ENCODE data around the gene LHFPL2.

LHFPL2 gene

DNA sequence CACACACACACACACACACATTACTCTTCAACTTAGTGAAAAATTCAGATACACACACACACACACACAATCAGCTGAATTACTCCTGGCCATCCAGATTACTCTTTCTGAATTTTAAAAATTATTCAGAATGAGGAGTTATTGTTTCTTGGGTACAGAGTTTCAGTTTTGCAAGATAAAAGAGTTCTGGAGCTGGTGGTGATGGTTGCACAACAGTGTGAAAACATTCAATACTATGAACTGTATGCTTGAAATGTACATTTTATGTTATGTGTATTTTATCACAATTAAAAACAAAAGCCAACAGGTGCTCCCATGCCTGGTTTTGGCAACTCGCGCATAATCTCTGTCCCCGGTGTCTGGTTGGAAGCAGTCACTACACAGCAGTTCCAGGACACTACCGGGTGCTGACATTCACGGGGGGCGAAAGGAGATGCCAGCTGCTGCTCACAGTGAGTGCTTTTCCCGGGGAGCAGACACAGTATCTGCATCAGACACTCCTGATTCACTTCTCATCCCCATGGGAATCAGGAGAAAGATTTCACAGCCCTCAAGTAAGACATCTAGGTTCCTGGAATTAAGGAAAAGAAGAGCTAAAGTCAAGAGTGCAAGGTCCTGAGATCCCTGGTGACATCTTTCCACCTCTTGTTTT, 55.7 kb downstream of the LHFPL2 start:
- Histone ChIP-seq H3K79me2 (ENCODE audit: insufficient read depth, low read length) (peaks cover 96% of the 10 kb centered on the region), H4K20me1 (ENCODE audit: low read depth, low read length) (peaks cover 8% of the 10 kb centered on the region; the same call in 1 of the 2 replicates), H3K27ac (ENCODE audit: low read depth, low read length) (no peak overlapping the region), H3K9me2 (replicated peaks; ENCODE audit: insufficient read depth, low read length) (no peaks in the 10 kb centered on the region), H3K36me3 (ENCODE audit: low read length) (peaks cover 22% of the 10 kb centered on the region; the same call in 1 of the 2 replicates), H3F3A (ENCODE audit: insufficient read depth) (no peaks in the 10 kb centered on the region), H2AFZ (ENCODE audit: low read depth, low read length, severe bottlenecking) (no peak overlapping the region), H3K9me3 (ENCODE audit: insufficient read depth, low read length) (no peaks in the 10 kb centered on the region), H3K9ac (ENCODE audit: low read length) (no peak overlapping the region), H3K4me2 (ENCODE audit: low read depth, low read length, poor library complexity, severe bottlenecking) (no peak overlapping the region), H3K27me3 (ENCODE audit: low read length) (no peaks in the 10 kb centered on the region), H3K4me3 (ENCODE audit: insufficient read depth, low read length, poor library complexity, severe bottlenecking) (no peak overlapping the region)
- TF ChIP-seq, protein P1, sequence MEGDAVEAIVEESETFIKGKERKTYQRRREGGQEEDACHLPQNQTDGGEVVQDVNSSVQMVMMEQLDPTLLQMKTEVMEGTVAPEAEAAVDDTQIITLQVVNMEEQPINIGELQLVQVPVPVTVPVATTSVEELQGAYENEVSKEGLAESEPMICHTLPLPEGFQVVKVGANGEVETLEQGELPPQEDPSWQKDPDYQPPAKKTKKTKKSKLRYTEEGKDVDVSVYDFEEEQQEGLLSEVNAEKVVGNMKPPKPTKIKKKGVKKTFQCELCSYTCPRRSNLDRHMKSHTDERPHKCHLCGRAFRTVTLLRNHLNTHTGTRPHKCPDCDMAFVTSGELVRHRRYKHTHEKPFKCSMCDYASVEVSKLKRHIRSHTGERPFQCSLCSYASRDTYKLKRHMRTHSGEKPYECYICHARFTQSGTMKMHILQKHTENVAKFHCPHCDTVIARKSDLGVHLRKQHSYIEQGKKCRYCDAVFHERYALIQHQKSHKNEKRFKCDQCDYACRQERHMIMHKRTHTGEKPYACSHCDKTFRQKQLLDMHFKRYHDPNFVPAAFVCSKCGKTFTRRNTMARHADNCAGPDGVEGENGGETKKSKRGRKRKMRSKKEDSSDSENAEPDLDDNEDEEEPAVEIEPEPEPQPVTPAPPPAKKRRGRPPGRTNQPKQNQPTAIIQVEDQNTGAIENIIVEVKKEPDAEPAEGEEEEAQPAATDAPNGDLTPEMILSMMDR (IDR thresholded peaks at IDR 0.05; ENCODE audit: insufficient read depth, low read length, poor library complexity, severe bottlenecking), result no peak
- no peak for TF ChIP-seq EZH2phosphoT487 (conservative IDR thresholded peaks at IDR 0.05; ENCODE audit: low read length)

DNA sequence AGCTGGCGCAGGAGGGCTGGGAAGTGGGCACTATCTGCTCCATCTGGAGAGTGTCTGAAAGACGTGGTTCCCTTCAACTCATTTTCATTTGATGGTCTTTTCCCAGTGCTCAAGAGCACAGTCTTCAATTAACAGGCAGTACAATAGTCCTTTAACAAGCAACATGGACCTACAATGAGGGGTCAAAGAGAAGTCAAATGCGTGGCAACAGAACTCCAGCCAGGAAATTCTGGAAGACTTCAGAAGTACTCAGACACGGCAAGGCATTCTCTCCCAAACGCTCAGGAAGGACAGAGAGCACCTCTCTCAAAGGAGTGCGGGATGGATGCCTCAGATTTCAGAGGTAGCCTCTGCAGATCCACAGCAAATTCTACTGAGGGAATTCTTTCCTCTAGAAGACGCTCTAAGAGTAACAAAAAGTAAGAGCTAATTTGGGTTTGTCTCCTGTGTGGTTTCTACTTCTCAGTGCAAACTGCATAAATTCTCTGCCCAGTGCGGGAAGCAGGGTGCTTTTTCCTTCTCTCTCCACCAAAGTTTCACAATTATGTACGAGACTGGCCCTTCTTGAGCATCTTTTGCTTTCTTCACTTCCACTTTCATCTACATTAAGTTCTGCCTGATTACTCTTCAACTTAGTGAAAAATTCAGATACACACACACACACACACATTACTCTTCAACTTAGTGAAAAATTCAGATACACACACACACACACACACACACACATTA, 56.4 kb downstream of the LHFPL2 start:
- Histone ChIP-seq H4K20me1 (ENCODE audit: low read depth, low read length) (peaks cover 8% of the 10 kb centered on the region; the same call in 1 of the 2 replicates), H3K9me2 (replicated peaks; ENCODE audit: insufficient read depth, low read length) (no peaks in the 10 kb centered on the region), H3K9ac (ENCODE audit: low read length) (no peak overlapping the region), H3K79me2 (ENCODE audit: insufficient read depth, low read length) (peaks cover 96% of the 10 kb centered on the region), H3F3A (ENCODE audit: insufficient read depth) (no peaks in the 10 kb centered on the region), H3K9me3 (ENCODE audit: insufficient read depth, low read length) (no peaks in the 10 kb centered on the region), H3K4me2 (ENCODE audit: low read depth, low read length, poor library complexity, severe bottlenecking) (no peak overlapping the region), H3K4me3 (ENCODE audit: insufficient read depth, low read length, poor library complexity, severe bottlenecking) (no peak overlapping the region), H2AFZ (ENCODE audit: low read depth, low read length, severe bottlenecking) (no peak overlapping the region), H3K27ac (ENCODE audit: low read depth, low read length) (no peak overlapping the region), H3K36me3 (ENCODE audit: low read length) (peaks cover 21% of the 10 kb centered on the region), H3K27me3 (ENCODE audit: low read length) (no peaks in the 10 kb centered on the region)
- no peak for TF ChIP-seq EZH2phosphoT487 (conservative IDR thresholded peaks at IDR 0.05; ENCODE audit: low read length)
- TF ChIP-seq, protein P1 (IDR thresholded peaks at IDR 0.05; ENCODE audit: insufficient read depth, low read length, poor library complexity, severe bottlenecking), result no peak

DNA sequence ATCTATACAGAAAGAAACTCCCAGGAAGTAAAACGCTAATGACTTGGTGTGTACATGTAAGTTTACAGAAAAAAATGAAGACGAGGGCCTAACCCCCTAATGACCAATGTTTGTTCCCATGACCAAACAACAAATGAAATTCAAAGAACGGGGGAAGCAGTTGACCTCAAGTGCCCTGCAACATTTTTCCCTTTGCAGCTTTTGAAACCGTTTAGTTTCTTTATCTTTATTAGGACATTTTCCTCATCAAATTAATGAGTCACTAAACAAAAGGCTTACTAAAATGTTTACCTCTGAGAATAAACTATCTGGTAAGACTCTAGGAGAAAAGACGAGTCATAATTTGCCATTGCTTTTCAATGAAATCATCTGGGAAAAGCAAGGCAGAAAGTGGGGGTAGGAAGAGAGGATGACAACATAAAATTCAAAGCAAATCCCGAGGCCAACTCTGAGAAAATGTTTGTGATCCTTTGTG, 57.4 kb downstream of the LHFPL2 start:
- H3K4me2 ChIP-seq (ENCODE audit: low read depth, low read length, poor library complexity, severe bottlenecking), result no peak overlapping the region
- H4K20me1 ChIP-seq (ENCODE audit: low read depth, low read length), result peaks cover 8% of the 10 kb centered on the region; the same call in 1 of the 2 replicates
- no peak overlapping the region for H3K27ac ChIP-seq (ENCODE audit: low read depth, low read length)
- TF ChIP-seq EZH2phosphoT487 (conservative IDR thresholded peaks at IDR 0.05; ENCODE audit: low read length), result no peak
- TF ChIP-seq, protein P1 (IDR thresholded peaks at IDR 0.05; ENCODE audit: insufficient read depth, low read length, poor library complexity, severe bottlenecking), result no peak
- peaks cover 29% of the 10 kb centered on the region for H3K36me3 ChIP-seq (ENCODE audit: low read length)
- no peak overlapping the region for H2AFZ ChIP-seq (ENCODE audit: low read depth, low read length, severe bottlenecking)
- no peaks in the 10 kb centered on the region for H3K9me3 ChIP-seq (ENCODE audit: insufficient read depth, low read length)
- no peaks in the 10 kb centered on the region for H3K9me2 ChIP-seq (replicated peaks; ENCODE audit: insufficient read depth, low read length)
- H3K79me2 ChIP-seq (ENCODE audit: insufficient read depth, low read length), result peaks cover 96% of the 10 kb centered on the region
- no peaks in the 10 kb centered on the region for H3K27me3 ChIP-seq (ENCODE audit: low read length)
- no peak overlapping the region for H3K4me3 ChIP-seq (ENCODE audit: insufficient read depth, low read length, poor library complexity, severe bottlenecking)
- H3K9ac ChIP-seq (ENCODE audit: low read length), result no peak overlapping the region
- no peaks in the 10 kb centered on the region for H3F3A ChIP-seq (ENCODE audit: insufficient read depth)
